ENCODE results near the gene MTR.

DNA sequence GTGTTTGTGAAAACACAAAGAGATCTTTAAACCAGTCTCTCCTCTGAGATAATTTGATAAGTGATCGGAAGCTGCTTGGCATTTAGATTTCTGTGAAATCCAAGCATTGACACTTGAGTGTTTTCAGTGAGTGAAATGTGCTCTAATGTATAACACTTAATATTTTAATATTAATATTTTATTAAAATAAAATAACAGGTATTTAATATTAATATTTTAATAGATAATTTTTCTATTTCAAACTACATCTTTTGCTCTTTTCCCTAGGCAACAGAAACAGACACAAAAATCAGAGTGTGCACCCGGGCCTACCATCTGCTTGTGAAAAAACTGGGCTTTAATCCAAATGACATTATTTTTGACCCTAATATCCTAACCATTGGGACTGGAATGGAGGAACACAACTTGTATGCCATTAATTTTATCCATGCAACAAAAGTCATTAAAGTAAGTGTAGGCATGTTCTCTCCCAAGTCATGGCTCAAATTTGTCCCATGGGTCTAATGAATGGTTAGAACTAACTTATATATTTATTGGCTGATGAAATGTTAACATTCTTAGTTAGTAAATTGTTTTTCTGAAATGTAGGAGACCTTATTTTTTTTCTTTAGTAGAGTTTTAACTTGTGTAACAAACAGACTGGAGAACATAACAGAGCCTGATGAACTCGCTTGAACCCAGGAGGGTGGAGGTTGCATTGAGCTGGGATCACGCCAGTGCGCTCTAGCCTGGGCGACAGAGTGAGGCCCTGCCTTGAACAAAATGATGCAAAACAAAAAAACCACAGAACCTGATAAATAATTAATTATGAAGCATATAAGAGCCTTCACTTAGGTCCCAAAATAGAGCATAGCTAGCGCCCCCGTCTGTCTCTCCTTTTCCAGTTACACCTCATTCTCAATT, 55.2 kb downstream of the MTR start:
- TF ChIP-seq POLR2A (IDR thresholded peaks at IDR 0.05): no peak
- TF ChIP-seq, protein P1, sequence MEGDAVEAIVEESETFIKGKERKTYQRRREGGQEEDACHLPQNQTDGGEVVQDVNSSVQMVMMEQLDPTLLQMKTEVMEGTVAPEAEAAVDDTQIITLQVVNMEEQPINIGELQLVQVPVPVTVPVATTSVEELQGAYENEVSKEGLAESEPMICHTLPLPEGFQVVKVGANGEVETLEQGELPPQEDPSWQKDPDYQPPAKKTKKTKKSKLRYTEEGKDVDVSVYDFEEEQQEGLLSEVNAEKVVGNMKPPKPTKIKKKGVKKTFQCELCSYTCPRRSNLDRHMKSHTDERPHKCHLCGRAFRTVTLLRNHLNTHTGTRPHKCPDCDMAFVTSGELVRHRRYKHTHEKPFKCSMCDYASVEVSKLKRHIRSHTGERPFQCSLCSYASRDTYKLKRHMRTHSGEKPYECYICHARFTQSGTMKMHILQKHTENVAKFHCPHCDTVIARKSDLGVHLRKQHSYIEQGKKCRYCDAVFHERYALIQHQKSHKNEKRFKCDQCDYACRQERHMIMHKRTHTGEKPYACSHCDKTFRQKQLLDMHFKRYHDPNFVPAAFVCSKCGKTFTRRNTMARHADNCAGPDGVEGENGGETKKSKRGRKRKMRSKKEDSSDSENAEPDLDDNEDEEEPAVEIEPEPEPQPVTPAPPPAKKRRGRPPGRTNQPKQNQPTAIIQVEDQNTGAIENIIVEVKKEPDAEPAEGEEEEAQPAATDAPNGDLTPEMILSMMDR (IDR thresholded peaks at IDR 0.05): no peak

Data from lower leg skin (tissue), 3 donors.